A673 (cell line): ENCODE results near the gene MKKS. TPM values are rescaled to one million over a fixed set of nuclear protein-coding genes. Genes with fewer than 3 reads are reported as not detected.
"Not testable (repeated sequence)": the region's sequence is repeated elsewhere in the genome, so short reads cannot be mapped to it uniquely, and the experiment has no call there.

Source experiments
- BruUV-seq: library from RNA; stranded (reverse); fragments of 400-500 nt; replicated peaks from 2 replicates; lab custom pipeline; 2021; lab: Mats Ljungman, UMichigan
- CTCF ChIA-PET: fragments of 300-600 bp; sonication (Branson Sonifier 250); formaldehyde crosslinking; loops from one replicate; lab custom pipeline; 2022; ENCODE audit warnings: antibody characterized with exemption; lab: Charles Lee
- POLR2A ChIA-PET: fragments of 300-600 bp; sonication (Branson Sonifier 250); formaldehyde crosslinking; loops from one replicate; lab custom pipeline; 2022; ENCODE audit warnings: antibody characterized with exemption; ENCODE audit not compliant: low non-redundant PET; lab: Charles Lee
- DNase-seq: peaks from one replicate; pipeline ENCODE4 v3.0.0-alpha.2; 2015; ENCODE audit warnings: low spot score
- H3K27ac ChIP-seq: fragments of 200-600 bp; sonication (generic); 2 replicates; pipeline ENCODE4 v1.5.1; 2016; ENCODE audit warnings: mixed run types, low read depth, mild to moderate bottlenecking, mixed read lengths, antibody characterized with exemption, low read length; ENCODE audit not compliant: poor library complexity, severe bottlenecking
- H3K27me3 ChIP-seq: fragments of 200-600 bp; sonication (generic); replicated peaks from 2 replicates; pipeline ENCODE4 v1.6.1; 2017; ENCODE audit warnings: mixed run types, low read depth, mild to moderate bottlenecking, mixed read lengths, antibody characterized with exemption, low read length; ENCODE audit not compliant: insufficient read depth, poor library complexity
- H3K36me3 ChIP-seq: fragments of 200-600 bp; sonication (generic); 2 replicates; pipeline ENCODE4 v1.6.1; 2016; ENCODE audit warnings: mixed run types, mild to moderate bottlenecking, mixed read lengths, antibody characterized with exemption, low read length; ENCODE audit not compliant: insufficient read depth, poor library complexity, severe bottlenecking
- H3K4me1 ChIP-seq: fragments of 200-600 bp; sonication (generic); 2 replicates; pipeline ENCODE4 v1.6.1; 2017; ENCODE audit warnings: mixed run types, mild to moderate bottlenecking, mixed read lengths, antibody characterized with exemption, low read length; ENCODE audit not compliant: insufficient read depth, poor library complexity, severe bottlenecking
- H3K4me3 ChIP-seq: fragments of 200-600 bp; sonication (generic); 2 replicates; pipeline ENCODE4 v1.5.1; 2016; ENCODE audit warnings: low read depth, mixed run types, mild to moderate bottlenecking, mixed read lengths, low read length; ENCODE audit not compliant: poor library complexity, severe bottlenecking
- H3K9me3 ChIP-seq: fragments of 200-600 bp; sonication (generic); 2 replicates; pipeline ENCODE4 v1.6.1; 2016; ENCODE audit warnings: mixed run types, low read depth, mild to moderate bottlenecking, mixed read lengths, antibody characterized with exemption, low read length; ENCODE audit not compliant: poor library complexity, severe bottlenecking
- CTCF ChIP-seq: fragments of 300-800, 200-600 bp; sonication (generic); conservative IDR thresholded peaks from 2 replicates; pipeline ENCODE4 v1.5.1; 2017; ENCODE audit warnings: low read depth, mild to moderate bottlenecking, antibody characterized with exemption, low read length, moderate library complexity, mixed read lengths
- EZH2 ChIP-seq: fragments of 200-600 bp; sonication (generic); IDR thresholded peaks from 2 replicates; pipeline ENCODE4 v1.6.1; 2017; ENCODE audit warnings: borderline replicate concordance, low read depth, mild to moderate bottlenecking, mixed read lengths, antibody characterized with exemption, low read length; ENCODE audit not compliant: poor library complexity, severe bottlenecking
- intact Hi-C: fragments of 100-400 bp; cut with micrococcal nuclease; formaldehyde crosslinking; loops from one replicate; pipeline ENCODE4 v1.10.0; 2022; ENCODE audit not compliant: unreplicated experiment
- total RNA-seq: library from RNA; stranded (reverse); gene quantifications from 2 replicates; pipeline ENCODE4 v1.2.3, GENCODE V29; 2021

MKKS gene
- total RNA-seq, 1 experiment from 2014 or later, result 31.9 TPM

DNA sequence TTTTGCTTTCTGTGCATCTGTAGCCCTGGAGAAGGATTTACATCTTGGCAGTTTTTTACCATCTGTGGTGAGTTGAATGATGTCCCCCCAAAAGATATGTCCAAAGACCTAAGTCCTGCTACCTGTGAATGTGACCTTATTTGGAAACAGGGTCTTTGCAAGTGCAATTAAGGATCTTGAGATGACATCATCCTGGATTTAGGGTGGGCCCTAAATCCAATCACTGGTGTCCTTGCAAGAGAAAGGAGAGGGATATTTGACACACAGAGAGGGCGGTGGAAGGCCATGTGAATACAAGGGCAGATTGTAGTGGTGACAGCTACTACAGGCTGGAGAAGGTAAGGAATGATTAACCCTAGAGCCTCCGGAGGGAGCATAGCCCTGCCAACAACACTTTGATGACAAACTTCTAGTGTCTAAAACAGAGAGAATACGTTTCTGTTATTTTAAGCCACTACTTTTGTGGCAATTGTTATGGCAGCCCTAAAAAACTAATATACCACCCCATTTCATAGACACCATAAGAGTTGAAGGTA lies 35.1 kb downstream of the MKKS start:
- no peak overlapping the region for H3K27ac ChIP-seq
- H3K36me3 ChIP-seq, result no peaks in the 10 kb centered on the region
- ChIA-PET POLR2A (no interaction called here), CTCF (no interaction called here)
- no peaks in the 10 kb centered on the region for H3K4me1 ChIP-seq
- intact Hi-C loops, result no loop called here
- no peak for TF ChIP-seq CTCF
- no peak for TF ChIP-seq EZH2
- no peak overlapping the region for H3K4me3 ChIP-seq
- BruUV-seq, result no TSS peak
- H3K9me3 ChIP-seq, result no peaks in the 10 kb centered on the region
- no peak for DNase-seq
- H3K27me3 ChIP-seq, result no peaks in the 10 kb centered on the region

DNA sequence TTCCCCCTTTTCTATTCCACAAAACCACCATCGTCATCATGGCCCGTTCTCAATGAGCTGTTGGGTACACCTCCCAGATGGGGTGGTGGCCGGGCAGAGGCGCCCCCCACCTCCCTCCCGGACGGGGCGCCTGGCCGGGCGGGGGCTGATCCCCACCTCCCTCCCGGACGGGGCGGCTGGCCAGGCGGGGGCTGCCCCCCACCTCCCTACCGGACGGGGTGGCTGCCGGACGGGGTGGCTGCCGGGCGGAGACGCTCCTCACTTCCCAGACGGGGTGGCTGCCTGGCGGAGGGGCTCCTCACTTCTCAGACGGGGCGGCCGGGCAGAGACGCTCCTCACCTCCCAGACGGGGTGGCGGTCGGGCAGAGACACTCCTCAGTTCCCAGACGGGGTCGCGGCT lies 39.3 kb downstream of the MKKS start:
- H3K9me3 ChIP-seq, H3K4me3 ChIP-seq, H3K4me1 ChIP-seq, H3K27me3 ChIP-seq, POLR2A ChIA-PET, DNase-seq, CTCF ChIA-PET, H3K36me3 ChIP-seq, intact Hi-C loops, H3K27ac ChIP-seq, BruUV-seq: not testable (repeated sequence)

GRCh38 chr20:10390709-10391108 lies 43.3 kb downstream of the MKKS start:
- DNase-seq, result no peak
- H3K4me3 ChIP-seq, result no peak overlapping the region
- H3K27ac ChIP-seq, result no peak overlapping the region
- H3K36me3 ChIP-seq, result no peaks in the 10 kb centered on the region
- BruUV-seq, result no TSS peak
- no peaks in the 10 kb centered on the region for H3K27me3 ChIP-seq
- CTCF ChIA-PET, result no interaction called here
- TF ChIP-seq CTCF, result no peak
- no peak for TF ChIP-seq EZH2
- POLR2A ChIA-PET, result no interaction called here
- intact Hi-C loops, result no loop called here
- H3K4me1 ChIP-seq, result no peaks in the 10 kb centered on the region
- no peaks in the 10 kb centered on the region for H3K9me3 ChIP-seq

DNA sequence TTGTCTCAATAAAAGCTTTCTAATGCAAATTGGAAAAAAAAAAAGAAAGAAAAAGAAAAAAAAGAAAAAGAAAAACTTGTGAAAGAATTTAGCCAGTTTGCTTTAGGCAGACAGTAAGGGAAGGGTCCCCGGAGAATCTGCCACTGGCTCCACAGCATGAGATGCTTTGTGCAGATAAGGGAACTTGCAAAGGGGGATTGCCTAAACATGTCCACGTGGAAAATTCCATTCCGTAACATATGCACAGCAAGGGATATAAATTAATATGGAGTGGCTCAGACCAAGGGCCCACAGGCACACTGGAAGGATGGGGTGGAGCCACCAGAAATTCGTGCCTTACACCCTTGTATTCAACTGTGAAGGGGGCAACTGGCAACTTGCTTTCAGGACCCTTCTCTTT lies 45.4 kb downstream of the MKKS start:
- intact Hi-C loops, result no loop called here
- Histone ChIP-seq H3K27ac (no peak overlapping the region), H3K4me1 (no peaks in the 10 kb centered on the region), H3K4me3 (no peak overlapping the region), H3K27me3 (no peaks in the 10 kb centered on the region), H3K9me3 (no peaks in the 10 kb centered on the region), H3K36me3 (no peaks in the 10 kb centered on the region)
- CTCF ChIA-PET, result no interaction called here
- POLR2A ChIA-PET, result no interaction called here
- TF ChIP-seq EZH2, result no peak
- TF ChIP-seq CTCF, result no peak
- DNase-seq, result peak; percentile 45
- no TSS peak for BruUV-seq
